ENCODE data around the gene C3orf33.
A peak's percentile ranks its signal among the peaks of the same experiment; 100 is the strongest.

C3orf33 gene

DNA sequence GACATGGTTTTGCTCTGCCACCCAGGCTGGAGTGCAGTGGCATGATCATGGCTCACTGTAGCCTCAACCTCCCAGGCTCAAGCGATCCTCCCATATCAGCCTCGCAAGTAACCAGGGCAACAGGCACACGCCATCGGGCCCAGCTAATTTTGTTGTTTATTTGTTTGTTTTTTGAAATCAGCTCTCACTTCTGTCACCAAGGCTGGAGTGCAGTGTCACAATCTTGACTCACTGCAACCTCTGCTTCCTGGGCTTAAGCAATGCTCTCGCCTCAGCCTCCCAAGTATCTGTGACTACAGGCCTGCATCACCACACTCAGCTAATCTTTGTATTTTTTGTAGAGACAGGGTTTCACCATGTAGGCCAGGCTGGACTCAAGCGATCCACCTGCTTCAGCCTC lies 35.0 kb downstream of the C3orf33 start:
- TF ChIP-seq, protein P1, sequence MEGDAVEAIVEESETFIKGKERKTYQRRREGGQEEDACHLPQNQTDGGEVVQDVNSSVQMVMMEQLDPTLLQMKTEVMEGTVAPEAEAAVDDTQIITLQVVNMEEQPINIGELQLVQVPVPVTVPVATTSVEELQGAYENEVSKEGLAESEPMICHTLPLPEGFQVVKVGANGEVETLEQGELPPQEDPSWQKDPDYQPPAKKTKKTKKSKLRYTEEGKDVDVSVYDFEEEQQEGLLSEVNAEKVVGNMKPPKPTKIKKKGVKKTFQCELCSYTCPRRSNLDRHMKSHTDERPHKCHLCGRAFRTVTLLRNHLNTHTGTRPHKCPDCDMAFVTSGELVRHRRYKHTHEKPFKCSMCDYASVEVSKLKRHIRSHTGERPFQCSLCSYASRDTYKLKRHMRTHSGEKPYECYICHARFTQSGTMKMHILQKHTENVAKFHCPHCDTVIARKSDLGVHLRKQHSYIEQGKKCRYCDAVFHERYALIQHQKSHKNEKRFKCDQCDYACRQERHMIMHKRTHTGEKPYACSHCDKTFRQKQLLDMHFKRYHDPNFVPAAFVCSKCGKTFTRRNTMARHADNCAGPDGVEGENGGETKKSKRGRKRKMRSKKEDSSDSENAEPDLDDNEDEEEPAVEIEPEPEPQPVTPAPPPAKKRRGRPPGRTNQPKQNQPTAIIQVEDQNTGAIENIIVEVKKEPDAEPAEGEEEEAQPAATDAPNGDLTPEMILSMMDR (IDR thresholded peaks at IDR 0.05; ENCODE audit: control extremely low read depth, extremely low read depth, low read depth, missing control alignments): no peak
- CTCF ChIA-PET: no interaction called here
- DNase-seq (ENCODE audit: extremely low spot score): no peak
- POLR2A ChIA-PET: no interaction called here

DNA sequence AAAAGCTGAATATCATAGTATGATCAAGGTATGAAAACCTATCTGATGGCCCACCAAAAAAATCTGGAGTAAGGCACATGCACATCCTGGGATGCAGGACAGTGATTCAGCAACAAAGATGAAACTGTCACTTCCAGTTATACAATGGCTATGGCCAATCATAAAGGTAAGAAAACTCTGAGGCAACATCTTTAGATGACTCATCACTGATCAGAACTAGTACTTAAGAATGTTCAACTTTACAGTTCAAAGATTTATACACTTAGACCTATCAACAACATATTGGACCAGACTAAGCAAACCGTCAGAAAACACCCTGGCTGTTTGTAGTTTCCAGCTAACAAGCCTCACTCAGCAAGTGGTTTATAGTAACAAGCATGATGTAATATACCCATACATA lies 39.9 kb downstream of the C3orf33 start:
- ChIA-PET CTCF (interaction anchor here (5.2 kb wide), 1 partner anchor 40 kb away, joined by 19 read pairs; the partner anchor contains the start of gene C3orf33), POLR2A (no interaction called here)
- no peak for DNase-seq (ENCODE audit: extremely low spot score)
- TF ChIP-seq, protein P1 (IDR thresholded peaks at IDR 0.05; ENCODE audit: control extremely low read depth, extremely low read depth, low read depth, missing control alignments): no peak

DNA sequence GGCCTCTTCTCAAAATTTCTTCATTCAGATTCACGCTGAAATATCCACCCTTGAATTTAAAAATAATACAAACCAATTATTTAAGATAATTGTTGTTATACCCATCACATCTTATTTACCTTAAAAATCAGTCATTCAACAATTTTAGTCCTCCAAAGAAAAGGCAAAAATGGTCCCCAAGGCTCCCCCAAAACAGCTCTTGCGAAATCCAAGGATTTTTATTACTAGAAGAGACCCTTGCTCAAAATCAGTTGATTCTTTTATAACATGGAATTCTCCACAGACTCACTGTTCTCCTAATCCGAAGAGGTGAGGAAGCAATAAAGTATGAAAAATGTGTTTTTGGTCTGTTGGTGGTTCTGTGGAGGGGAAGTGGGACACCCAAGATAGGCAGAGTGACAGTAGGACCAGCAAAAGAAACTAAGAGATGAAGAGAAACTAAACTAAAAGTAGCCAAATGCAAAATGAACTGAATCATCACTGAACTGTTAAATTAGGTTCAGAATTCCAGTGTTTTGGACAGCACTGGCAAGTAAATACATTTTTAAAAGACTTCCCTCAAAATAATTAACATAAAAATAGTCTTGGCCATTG lies 42.1 kb downstream of the C3orf33 start:
- CTCF ChIA-PET: no interaction called here
- POLR2A ChIA-PET: no interaction called here
- no peak for DNase-seq (ENCODE audit: extremely low spot score)
- TF ChIP-seq, protein P1 (IDR thresholded peaks at IDR 0.05; ENCODE audit: control extremely low read depth, extremely low read depth, low read depth, missing control alignments): no peak

DNA sequence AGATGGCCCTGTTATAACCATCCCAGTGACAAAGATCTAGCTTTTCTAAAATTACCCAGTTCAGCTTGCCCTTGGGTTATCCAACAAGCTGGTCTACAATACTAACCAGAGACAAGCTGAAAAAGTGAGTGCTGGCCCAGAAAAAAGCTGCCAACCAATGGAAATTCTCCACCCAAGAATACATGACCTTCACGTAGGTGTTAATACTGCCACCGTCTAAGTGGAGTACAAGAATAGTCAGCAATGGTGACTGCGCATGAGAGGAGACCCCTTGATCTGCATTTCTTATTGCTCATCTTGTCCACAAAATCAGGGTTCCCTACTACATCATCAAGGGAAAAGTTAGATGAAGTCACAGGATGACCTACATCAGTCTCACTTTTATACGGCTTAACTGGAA lies 45.4 kb downstream of the C3orf33 start:
- ChIA-PET POLR2A (no interaction called here), CTCF (interaction anchor here (0.7 to 0.8 kb wide), 2 partner anchors 12 to 109 kb away, joined by 3 read pairs; no protein-coding TSS in a partner anchor)
- TF ChIP-seq, protein P1 (IDR thresholded peaks at IDR 0.05; ENCODE audit: control extremely low read depth, extremely low read depth, low read depth, missing control alignments): no peak
- no peak for DNase-seq (ENCODE audit: extremely low spot score)

DNA sequence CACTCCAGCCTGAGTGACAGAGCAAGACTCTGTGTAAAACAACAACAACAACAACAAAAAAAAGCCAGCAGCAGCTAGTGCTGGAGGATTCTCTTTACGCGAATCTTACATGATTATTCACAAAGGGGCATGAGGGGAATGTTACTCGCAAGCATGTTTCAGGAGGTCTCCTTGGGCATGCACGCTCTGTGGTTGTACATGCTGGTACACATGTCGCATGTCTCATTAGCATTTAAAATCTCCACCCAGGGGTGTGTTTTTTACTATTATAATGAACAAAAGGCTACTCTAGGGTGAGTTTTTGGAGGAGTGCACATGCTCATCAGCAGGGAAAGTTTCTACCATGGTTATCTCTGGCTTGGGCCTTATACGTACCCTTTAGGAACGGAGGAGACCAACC lies 48.5 kb downstream of the C3orf33 start:
- TF ChIP-seq, protein P1 (IDR thresholded peaks at IDR 0.05; ENCODE audit: control extremely low read depth, extremely low read depth, low read depth, missing control alignments): no peak
- DNase-seq (ENCODE audit: extremely low spot score): no peak
- ChIA-PET CTCF (interaction anchor here (1.4 to 4.0 kb wide), 2 partner anchors 17 to 49 kb away, joined by 4 to 19 read pairs; partner anchors contain the start of gene C3orf33), POLR2A (no interaction called here)

DNA sequence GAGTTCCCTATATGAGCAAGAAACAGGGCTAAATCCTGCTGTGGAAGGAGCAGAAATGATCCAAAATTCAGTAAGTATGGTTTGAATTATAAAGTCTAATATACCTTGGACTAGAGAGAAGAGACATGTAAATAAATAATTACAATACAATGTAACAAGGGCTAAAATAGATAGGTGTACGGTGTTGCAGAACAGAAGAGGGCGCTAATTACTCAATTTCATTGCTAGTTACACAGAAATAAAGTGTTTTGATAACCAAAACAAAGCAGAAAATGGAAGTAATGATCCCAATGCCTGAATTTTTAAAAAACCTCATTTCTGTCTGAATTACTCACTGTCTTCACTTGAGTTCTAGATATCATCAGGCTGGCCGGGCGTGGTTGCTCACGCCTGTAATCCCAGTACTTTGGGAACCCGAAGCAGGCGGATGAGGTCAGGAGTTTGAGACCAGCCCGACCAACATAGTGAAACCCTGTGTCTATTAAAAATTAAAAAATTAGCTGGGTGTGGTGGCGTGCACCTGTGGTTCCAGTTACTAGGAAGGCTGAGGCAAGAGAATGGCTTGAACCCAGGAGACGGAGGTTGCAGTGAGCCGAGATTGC lies 52.9 kb downstream of the C3orf33 start:
- no peak for DNase-seq (ENCODE audit: extremely low spot score)
- POLR2A ChIA-PET: no interaction called here

More for the DNA sequence above, 52.9 kb downstream of the C3orf33 start:
- CTCF ChIA-PET: interaction anchor here (1.0 kb wide), 1 partner anchor 15 kb away, joined by 3 read pairs; no protein-coding TSS in a partner anchor
- TF ChIP-seq, protein P1 (IDR thresholded peaks at IDR 0.05; ENCODE audit: control extremely low read depth, extremely low read depth, low read depth, missing control alignments): peak; percentile 37

All from GM10248 (cell line).